Spleen (tissue), 7 donors: ENCODE data around the gene TXNDC11.

Experiments
- POLR2AphosphoS5 ChIP-seq, 3 donors: sonication (generic); formaldehyde crosslinking; IDR thresholded peaks; one replicate each; pipeline ENCODE4 v1.5.1; 2017; ENCODE audit warnings: antibody characterized with exemption in 3 of 3
- TF ChIP-seq, protein P1 (sequence below), 11 experiments: fragments of 200-600 bp in 7 of 11; fragments of 450-650 bp in 4 of 11; sonication (generic) in 4 of 11; IDR thresholded peaks in 8 of 11; conservative IDR thresholded peaks in 3 of 11; 1 replicate in 7 of 11; 2 replicates in 4 of 11; pipeline versions ENCODE4 v1.4.0 to v1.8.0; 2016 to 2021; ENCODE audit warnings: antibody characterized with exemption in 11 of 11, inconsistent platforms in 4 of 11, mild to moderate bottlenecking in 1 of 11
- donor health status: DM: no; HTN: no; CAD: no; lungs with moderate emphysema.
- donor health status: DM: no; HTN: no; CAD: no.
- donor health status: DM: no; HTN: no; CAD: no.

DNA sequence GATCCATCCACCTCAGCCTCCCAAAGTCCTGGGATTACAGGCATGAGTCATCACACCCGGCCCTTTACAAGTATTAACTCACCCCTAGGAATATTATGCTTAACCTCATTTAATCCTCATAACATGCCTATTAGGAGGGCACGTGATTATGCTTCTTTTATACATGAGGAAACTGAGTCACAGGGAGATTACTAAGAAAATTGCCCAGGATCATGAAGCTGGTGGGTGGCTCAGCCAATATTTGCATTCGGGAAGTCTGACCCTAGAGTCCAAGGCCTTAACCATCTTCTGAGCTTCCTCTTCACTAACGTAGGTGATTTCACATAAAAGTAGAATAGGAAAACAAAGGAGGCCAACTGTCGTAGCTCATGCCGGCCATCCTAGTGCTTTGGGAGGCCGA is 93.4 kb downstream of the TXNDC11 start:
- TF ChIP-seq POLR2AphosphoS5 (IDR thresholded peaks at IDR 0.05), result no peak
- TF ChIP-seq, protein P1, sequence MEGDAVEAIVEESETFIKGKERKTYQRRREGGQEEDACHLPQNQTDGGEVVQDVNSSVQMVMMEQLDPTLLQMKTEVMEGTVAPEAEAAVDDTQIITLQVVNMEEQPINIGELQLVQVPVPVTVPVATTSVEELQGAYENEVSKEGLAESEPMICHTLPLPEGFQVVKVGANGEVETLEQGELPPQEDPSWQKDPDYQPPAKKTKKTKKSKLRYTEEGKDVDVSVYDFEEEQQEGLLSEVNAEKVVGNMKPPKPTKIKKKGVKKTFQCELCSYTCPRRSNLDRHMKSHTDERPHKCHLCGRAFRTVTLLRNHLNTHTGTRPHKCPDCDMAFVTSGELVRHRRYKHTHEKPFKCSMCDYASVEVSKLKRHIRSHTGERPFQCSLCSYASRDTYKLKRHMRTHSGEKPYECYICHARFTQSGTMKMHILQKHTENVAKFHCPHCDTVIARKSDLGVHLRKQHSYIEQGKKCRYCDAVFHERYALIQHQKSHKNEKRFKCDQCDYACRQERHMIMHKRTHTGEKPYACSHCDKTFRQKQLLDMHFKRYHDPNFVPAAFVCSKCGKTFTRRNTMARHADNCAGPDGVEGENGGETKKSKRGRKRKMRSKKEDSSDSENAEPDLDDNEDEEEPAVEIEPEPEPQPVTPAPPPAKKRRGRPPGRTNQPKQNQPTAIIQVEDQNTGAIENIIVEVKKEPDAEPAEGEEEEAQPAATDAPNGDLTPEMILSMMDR (IDR thresholded peaks at IDR 0.05 in 8 of 11, conservative IDR thresholded peaks at IDR 0.05 in 3 of 11), result no peak
